Hippocampal formation (tissue), 2 donors: ENCODE results near the gene AGXT2.
A peak's percentile ranks its signal among the peaks of the same experiment; 100 is the strongest.

Experiments
- DNase-seq, 2 donors: peaks; one replicate each; lab custom pipeline; 2025; lab: John Stamatoyannopoulos, UW

AGXT2 gene, protein sequence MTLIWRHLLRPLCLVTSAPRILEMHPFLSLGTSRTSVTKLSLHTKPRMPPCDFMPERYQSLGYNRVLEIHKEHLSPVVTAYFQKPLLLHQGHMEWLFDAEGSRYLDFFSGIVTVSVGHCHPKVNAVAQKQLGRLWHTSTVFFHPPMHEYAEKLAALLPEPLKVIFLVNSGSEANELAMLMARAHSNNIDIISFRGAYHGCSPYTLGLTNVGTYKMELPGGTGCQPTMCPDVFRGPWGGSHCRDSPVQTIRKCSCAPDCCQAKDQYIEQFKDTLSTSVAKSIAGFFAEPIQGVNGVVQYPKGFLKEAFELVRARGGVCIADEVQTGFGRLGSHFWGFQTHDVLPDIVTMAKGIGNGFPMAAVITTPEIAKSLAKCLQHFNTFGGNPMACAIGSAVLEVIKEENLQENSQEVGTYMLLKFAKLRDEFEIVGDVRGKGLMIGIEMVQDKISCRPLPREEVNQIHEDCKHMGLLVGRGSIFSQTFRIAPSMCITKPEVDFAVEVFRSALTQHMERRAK

GRCh38 chr5:35047785-35048404 is at the start of gene AGXT2:
AGXT2 (minus strand) TSS chr5:35047949; CDS start chr5:35047892, 57 bp downstream.
- DNase-seq: no peak

DNA sequence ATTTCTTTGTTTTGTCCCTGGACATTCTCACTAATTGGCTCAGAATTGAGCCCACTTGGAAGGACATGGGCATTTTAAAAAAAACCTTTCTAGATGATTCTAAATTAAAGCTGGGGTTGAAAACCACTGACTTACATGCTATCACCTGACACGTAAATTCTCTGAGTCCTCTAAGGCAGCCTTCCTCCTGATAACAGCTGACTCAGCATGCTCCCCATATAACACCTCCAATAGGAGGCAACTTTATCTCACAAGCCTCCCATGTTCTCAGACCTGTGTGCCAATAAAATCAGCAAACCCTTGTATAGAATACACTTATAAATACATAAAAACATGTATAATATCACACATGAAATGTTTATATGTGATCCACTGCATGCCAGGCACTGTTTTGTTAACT is 49.2 kb upstream of the AGXT2 start:
- DNase-seq: no peak

GRCh38 chr5:35096216-35096615 is 48.5 kb upstream of the AGXT2 start:
- no peak for DNase-seq

- no peak for DNase-seq
Observed at GRCh38 chr5:35095366-35095765, 47.6 kb upstream of the AGXT2 start.

DNA sequence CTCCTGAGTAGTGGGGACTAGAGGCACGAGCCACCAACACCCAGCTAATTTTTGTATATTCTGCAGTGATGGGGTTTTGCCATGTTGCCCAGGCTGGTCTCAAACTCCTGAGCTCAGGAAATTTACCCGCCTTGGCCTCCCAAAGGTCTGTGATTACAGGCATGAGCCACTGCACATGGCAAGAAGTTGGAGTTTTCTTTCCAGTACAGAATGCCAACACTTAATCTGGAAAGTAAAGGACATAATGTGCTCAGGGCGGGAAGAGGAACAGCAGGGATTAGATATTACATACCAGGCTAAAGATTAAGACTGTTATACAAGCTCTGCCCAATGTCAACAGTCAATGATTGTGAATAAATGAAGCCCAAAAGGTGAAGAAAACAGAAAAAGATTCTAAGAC is 47.2 kb upstream of the AGXT2 start:
- no peak for DNase-seq

GRCh38 chr5:35092703-35093102 is 45.0 kb upstream of the AGXT2 start:
- no peak for DNase-seq

DNA sequence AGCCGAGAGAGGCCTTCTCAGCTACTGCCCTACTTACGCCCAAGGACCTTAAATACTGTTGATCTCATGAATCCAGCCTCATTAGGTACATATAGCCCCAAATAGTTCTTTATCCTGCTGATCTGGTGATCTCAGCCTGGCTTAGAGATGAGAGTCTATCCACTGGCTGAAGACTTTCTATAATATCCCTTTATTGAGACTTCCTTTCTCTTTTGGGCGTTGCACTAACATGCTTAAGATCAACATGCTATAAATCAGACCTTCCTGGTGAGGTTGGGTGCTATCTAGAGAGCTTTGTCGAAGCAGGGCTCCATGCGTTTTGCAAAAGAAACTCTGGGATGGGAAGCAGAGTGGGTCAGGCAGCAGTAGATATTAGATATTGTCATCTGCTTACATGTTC is 44.0 kb upstream of the AGXT2 start:
- DNase-seq: no peak

GRCh38 chr5:35089334-35090314 is 41.9 kb upstream of the AGXT2 start:
- DNase-seq: peak; percentile 30 to 41

DNA sequence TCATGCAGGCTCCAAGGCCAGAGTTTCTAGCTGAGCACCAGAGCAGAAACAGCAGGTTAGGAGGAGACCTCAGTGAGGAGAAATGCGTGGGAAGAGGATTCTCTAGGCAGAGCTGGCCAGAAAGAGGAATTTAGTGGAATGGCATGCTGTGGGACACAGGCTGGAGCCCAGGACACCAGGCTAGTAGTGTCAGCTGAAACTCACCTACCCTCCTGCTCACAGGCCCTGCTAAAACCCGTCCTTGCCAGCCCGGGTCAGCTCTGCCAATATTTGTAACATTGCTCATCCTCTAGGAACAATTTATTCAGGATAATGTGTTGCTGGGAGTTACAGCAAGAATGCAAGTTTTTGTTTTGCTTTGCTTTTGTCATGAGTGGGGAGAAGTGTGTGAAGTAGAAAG is 40.2 kb upstream of the AGXT2 start:
- DNase-seq: no peak

DNA sequence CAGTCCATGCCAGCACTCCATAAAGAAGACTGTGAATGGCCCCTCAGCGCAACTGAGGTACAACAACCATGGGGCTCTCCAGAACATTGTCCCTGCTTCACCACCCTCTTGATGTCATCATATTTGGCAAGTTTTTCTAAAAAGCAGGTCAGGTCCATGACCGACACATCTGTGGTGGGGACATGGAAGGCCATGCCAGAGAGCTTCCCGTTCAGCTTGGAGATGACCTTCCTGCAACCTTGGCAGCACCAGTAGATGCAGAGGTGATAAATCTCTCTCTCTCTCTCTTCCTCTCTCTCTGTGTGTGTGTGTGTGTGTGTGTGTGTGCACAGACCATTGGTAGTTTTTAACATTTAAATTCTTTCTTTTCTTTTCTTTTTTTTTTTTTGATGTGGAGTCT is 35.4 kb upstream of the AGXT2 start:
- DNase-seq: no peak

- DNase-seq: no peak
Observed at GRCh38 chr5:35082530-35082929, 34.8 kb upstream of the AGXT2 start.

- no peak for DNase-seq
Observed at GRCh38 chr5:35081134-35081533, 33.4 kb upstream of the AGXT2 start.

DNA sequence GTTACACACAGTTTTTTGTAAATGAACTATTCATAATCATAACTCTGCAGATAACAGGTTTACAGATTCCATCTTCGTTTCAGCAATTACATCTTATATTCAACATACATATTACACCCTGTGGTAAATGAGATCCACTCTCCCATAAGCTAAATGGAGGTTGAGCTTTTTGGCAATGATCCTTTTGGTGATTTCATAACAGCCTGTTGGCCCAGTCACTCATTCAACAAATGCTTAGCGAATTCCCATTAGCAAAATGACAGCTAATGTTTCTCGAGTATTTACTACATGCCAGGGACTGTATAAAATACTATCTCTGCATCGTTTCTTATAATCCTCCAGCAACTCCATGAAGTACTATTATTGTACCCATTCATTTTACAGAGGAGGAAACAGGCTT is 25.4 kb upstream of the AGXT2 start:
- no peak for DNase-seq

GRCh38 chr5:35069188-35069587 is 21.4 kb upstream of the AGXT2 start:
- no peak for DNase-seq

DNA sequence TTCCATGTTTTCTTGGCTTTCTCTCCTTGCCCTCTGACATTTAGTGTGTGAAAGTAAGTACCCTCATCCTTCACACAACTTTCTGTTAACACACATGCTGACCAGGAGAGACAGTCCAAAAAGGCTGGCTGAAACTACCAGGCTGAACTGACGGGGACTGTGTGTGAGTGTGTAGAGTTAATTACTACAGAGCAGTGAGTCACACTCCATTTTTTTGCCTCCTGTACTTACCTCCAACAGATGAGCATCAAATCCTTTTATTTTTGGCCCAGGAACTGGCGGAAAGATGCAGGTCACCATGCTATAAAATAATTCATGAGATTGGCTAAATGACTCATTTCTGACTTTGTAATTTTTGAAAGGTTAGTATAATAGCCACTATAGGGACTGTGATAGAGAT is 20.2 kb upstream of the AGXT2 start:
- no peak for DNase-seq

GRCh38 chr5:35066260-35066795 is 18.6 kb upstream of the AGXT2 start:
- no peak for DNase-seq

- DNase-seq: no peak
Observed at GRCh38 chr5:35063414-35063813, 15.7 kb upstream of the AGXT2 start.

GRCh38 chr5:35061211-35061770 is 13.5 kb upstream of the AGXT2 start:
- no peak for DNase-seq

- DNase-seq: no peak
Observed at GRCh38 chr5:35060236-35060635, 12.5 kb upstream of the AGXT2 start.

DNA sequence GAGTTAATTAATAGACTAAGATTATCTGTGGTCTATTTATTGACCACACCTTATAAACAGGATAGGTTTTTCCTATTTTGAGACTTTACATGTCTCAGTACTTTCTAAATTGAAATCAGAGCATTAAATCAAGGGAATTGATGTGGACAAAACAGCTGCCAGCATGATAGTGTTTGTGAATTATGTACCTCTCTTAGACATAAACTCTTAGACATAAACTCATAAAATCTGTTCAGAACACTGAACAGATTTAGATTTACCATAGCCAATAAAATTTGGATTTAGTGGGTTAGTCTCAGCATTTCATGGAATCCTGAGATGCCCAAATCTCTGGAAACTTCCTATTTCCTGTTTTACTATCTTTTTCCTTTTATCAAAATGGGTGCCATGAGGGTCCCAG is 11.5 kb upstream of the AGXT2 start:
- no peak for DNase-seq

DNA sequence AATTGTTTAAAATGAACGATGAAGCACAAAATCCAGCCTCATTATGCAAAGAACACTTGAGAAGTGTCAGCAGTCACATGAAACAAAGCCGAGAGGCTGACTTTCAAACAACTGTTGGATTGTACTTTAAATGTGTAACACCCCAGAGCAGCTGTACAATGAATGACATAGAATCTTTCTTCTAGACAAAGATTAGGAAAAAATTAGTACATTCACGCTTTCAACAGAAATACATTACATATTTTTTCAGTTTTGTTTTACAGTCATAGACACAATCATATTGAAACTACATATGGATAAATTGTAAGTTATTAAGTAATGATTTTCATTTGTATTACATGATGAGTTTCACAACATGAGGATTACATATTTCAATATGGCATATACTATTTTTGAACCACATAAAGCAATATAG is 10.6 kb upstream of the AGXT2 start:
- DNase-seq: no peak

DNA sequence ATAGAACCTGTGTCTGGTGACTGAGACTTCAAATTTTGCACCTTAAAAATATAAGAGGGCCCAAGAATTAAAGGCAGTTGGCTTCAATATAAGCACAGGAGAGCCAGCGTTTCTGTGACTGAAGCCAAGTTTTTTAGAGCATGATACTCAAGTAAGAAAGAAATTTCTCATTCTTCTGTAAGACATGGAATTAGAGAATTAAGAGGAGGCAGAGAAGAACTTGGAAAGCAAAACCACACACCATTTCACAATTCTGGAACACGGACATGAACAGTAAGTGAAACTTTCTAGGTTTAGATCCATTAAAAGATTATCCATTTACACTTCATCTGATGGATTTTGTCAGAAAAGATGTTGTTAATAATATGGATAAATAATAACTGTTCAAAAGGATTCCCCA is 8.9 kb upstream of the AGXT2 start:
- DNase-seq: no peak
